HG02973 (cell line): ENCODE data around the gene PRPS2.

Source experiments
- ATAC-seq: cut with Tn5 transposase; IDR thresholded peaks from one replicate; pipeline ENCODE4 v1.9.1; 2021; ENCODE audit warnings: moderate library complexity; ENCODE audit not compliant: unreplicated experiment

PRPS2 gene

DNA sequence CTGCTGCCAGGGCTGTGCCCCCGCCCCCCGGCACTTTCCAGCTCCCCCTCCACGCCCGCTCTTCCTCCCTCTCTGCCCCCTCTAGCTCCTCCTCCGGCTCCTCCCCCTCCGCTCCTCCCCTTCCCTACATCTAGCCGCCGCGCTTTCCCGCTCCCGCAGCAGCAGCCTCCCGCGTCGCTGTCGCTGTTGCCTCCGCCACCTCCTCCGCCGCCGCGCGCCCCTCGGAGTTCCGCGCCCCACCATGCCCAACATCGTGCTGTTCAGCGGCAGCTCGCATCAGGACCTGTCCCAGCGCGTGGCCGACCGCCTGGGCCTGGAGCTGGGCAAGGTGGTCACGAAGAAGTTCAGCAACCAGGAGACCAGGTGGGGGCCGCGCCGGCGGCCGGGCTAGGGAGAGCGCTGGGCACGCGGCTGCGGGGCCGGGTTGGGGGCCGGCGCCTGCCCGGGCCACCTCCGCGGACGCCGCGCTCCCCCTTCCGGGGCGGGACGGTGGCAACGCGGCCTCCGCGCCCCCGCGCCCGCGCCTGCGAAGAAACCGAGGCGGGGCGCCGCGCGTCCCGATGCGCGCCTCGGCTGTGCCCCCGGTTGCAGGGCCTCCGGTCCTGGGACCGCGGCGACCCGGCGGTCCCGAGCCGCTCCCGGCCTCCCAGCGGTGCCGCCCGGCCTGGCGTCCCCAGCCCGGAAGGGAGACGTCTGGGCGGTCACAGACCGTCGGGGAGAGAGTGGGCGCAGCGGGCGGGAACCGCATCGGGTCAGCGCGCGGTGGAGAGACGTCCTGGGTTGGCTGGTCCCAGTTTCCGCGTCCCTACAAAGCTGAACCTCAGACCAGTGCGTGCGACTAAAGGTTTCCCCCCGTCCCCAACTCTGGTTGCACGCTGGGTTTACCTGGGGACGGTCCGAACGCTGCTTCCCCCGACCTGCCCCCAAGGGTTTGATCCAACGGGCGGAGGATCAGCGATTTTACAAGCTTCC lies at the start of gene PRPS2:
Gene PRPS2, plus strand, starts transcription at position 156 of the 972 bp plus-strand sequence. Its CDS starts 86 bp downstream, at position 242.
- ATAC-seq: peak; percentile 83

DNA sequence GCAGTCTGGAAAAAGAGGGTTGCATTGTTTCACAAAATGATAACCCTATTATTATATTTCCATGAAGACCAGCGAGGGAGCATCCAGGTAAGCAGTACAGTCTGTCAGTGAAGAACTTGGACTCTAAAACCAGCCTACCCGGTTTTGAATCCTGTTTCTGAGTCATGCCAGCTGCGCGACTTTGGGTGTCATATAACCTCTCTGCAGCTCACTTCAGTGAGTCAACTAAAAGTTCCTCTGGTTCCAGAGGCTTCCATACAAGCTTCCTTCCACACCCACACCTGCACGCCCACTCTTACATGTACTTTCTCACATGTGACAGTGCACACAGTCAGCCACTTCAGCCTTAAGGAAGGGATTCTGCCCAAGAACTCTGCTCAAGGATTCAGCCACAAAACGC lies 49.8 kb upstream of the PRPS2 start:
- ATAC-seq: no peak

DNA sequence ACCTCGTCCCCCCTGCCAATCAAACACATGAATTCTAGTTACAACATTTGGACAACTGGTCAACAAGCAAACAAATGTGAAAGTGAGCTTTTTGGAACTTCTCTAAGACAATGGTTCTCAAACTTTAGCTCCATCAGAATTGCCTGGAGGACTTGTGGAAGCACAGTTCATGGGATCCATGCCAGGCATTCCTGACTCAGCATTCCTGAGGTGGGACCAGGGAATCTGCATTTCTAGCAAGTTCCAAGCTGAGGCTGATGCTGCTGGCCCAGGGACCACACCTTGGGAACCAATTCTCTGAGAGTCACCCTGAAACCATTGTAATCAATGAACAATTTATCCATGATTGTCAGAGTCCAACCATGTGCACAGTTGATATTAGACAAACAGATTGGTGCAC lies 43.8 kb upstream of the PRPS2 start:
- ATAC-seq: no peak

DNA sequence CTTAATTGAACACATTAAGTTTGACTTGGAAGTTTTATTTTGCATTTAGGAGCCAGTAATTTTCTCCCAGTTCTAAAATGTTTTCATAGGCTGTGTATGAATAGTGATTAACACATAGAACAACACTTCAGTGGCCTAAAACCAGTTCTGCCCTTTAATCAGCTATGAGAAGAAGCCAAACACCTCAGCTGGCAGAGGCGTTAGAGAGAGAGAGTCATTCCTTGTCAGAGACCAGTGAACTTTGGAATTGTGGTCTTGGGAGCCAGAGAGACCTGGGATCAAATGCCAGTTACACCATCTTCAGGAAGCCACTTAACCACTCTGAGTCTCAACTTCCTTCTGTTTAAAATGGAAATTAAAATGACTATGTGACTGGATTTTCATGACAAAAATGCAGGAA lies 39.3 kb upstream of the PRPS2 start:
- ATAC-seq: no peak

DNA sequence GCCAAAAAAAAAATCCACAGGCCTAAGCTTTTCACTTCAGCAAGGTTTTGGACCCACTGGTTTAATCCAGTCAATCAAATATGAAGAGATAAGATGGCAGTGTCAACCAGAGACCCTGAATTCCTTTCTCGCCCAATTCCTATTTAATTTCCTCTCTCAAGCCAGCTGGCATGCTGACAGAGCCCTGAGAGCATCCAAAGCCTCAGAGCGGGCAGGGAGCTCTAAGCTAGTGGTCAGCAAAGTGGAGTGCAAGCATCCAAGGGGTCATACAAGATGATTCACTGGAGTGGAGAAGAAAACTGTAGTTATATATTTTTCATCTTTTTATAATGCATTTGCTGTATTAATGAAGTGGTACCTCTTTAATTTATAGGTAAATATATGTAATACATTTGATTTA lies 37.8 kb upstream of the PRPS2 start:
- ATAC-seq: no peak

DNA sequence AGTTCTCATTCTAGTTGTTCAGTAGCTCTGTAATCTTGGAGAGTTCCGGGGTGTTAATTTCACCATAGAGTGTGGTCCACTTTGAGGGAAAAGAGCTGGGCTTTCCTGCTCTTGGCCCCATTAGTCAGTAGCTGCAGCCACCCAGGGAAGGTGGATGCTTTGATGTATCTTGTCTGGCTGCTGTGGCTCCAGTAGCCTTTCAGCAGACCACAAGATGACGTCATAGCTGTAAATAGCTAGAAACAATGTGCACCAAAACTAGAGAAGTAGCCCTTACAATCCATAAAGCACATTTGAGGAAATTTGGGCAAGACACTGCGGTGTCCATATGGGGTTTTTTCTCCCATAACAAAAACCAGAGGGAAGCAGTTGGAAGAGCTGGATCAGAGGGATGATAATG lies 32.9 kb upstream of the PRPS2 start:
- no peak for ATAC-seq

DNA sequence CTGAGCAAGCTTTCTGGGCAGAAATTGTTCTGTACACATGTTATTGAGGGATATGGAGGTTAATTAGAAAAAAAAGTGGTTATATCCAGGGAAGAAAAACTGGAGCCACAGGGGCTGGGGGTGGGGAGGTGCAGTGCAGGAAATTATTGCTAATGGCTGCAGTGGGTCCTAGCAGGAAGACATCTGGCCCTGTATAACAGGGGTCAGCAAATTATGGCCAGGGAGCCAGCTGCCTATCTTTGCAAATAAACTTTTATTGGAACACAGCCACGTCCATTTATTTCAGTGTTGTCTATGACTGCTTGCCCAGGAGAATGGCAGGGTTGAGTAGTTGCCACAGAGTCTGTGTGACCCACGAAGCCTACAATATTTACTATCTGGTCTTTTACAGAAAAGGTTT lies 23.4 kb upstream of the PRPS2 start:
- no peak for ATAC-seq

DNA sequence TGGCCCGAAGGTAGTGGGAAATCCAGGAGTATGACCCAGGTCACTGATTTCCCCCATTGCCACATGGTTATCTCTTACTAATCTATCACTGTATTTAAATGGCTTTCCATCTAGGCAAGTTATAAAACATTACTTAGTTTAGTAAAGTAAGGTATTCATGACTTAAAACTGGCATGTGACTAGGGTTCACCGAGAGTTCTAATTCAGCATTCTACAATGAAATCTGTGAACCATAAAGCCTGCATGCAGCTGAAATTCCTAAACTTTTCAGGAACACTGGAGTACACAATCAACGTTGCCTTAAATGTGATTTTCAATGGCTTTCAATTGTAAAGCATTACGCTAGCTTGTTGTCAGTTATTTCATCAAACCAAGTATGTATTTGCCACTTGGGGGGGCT lies 22.7 kb upstream of the PRPS2 start:
- ATAC-seq: no peak

DNA sequence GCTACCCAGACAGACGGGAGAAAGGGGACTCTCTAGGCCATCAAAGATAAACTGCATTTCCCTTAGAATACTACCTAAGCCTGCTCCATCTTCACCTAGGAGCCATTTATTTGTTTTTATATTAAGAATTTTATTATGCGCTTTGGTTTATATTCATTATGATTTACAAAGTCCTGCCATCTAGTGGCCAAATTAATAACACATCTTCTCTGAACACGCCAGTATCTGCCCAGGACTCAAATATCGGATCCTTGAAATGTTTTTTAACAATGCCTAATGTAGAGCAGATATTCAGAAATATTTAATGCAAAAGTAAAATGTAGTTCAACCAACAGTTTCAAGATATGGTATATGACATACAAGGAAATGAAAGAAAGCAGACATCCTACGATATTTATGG lies 20.8 kb upstream of the PRPS2 start:
- no peak for ATAC-seq

DNA sequence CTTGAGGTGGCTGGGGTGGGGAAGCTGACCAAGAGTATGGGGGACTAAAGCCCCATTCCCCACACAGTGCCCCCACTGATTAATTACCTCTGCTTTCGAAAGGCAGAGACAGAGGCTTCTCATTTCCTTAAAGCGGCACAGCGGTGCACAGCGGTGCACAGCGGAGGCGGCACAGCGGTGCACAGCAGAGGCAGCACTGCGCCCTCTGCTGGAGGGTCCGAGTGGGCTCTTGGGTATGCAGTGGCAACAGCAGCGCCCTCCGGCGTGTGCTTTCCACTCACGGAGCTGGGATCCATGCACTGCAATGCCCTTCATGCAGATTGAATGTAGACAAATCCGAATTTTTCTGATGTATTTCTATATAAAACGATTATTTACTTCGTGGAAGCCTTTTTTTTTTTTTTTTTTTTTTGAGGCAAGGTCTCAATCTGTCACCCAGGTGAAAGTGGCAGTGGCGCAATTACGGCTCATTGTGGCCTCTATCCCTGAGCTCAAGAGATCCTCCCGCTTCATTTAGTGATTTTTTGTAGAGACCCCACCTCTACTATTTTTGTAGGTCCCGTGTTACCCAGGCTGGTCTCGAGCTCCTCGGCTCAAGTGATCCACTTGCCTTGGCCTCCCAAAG lies 19.7 kb upstream of the PRPS2 start:
- peak; percentile 99 for ATAC-seq

DNA sequence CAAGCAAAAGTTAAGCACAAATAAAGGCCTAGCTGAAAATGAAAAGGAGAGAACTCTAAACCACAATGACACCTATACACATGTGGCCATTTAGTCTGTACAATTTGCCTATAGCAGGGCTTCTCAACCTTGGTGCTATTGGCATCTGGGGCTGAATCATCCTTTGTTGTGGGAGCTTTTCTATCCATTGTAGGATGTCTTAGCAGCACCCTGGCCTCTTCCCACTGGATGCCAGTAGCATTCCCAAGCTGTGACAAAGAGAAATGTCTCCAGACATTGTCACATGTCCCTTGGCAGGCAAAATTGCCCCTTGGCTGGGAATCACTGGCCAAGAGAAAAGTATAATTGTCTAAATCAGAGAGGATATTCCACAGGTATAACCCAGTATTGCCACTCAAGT lies 13.5 kb upstream of the PRPS2 start:
- ATAC-seq: no peak

DNA sequence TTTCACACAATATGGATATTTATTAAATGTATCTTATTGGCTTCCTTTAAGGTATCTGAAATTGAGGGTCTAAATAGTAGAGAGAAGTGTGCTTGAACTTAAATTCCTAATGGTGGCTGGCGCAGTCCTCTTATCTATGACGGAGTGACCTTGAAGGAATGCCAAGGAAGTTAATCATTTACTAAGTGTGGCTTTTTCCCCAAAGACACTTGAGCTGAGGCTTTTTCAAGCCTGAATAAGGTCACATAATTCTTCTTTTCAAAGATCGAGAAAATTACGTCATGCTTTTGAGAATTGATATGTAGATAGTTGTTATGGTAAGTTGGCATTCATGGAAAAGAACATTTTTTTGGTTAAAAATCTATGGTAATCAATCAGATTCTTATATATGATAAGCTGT lies 11.7 kb upstream of the PRPS2 start:
- no peak for ATAC-seq

DNA sequence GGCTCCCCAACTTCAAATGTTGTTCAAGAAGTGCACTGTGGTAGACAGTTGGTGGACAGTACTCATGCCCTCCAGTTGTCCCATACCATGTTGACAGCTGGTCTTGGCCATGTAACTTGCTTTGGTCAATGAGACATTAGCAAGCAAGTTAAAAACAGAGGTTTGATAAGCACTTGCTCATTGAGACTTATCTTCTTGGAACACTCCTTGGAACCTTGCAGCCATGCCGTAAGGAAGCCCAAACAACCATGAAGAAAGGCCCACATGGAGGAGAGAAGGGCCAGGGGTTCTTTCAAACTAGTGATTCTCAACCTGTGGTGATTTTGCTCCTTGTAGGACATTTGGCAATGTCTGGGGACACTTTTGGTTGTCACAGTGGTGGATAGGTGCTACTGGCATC lies 2.6 kb upstream of the PRPS2 start:
- no peak for ATAC-seq

DNA sequence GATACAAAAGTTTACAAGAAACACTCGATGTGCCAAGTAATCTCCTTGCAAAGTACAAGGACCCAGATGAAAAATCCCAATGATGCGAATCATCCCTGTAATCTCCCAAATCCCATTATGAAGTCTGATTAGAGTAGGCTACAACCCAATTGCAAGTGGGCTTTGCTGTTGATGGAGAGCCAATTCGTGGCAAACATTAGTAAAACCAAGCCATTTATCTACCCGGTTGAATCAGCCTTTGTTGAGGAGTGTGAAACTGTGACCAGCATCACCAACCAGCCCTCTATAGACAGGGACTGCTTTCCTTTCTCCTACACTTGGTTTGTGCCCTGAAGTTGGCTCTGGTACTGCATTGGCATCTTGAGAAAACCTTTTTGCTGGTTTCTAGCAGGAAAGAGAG lies 1.2 kb upstream of the PRPS2 start:
- ATAC-seq: no peak

DNA sequence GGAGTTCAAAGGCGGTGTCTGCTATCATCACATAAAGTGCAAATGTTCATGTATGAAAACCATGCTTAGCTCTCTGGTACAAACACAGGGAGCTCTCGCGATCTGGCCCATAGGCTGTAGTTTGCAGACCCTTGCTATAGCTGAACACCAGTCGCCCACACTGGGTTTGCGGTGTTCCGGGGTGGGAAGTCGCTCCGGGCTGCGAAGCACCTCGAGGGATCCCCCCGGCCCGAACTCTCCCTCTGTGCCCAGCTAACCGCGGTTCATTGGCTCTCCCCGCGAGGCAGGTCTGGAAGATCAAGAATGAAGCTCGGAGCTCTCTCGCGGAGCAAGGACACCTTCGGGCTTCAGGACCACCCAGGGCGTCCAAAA lies 341 bp upstream of the PRPS2 start:
- peak; percentile 15 for ATAC-seq

DNA sequence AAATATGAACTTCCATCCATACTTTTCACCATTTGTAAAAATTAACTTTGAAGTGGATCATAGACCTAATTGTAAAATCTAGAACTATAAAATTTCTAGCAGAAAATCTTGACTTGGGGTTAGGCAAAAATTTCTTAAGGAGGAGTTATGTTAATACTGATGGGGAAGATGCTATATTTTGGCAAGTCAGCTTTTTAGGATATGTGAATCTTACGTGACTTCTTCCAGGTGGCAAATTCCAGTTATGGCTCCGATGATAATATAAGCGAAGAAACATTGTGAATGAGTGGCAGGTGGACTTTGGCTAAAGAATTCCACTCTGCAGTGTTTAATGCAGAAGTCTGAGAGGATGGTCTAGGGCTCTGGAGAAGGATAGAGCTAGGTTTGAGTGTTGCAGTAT lies 1.5 kb downstream of the PRPS2 start:
- no peak for ATAC-seq

DNA sequence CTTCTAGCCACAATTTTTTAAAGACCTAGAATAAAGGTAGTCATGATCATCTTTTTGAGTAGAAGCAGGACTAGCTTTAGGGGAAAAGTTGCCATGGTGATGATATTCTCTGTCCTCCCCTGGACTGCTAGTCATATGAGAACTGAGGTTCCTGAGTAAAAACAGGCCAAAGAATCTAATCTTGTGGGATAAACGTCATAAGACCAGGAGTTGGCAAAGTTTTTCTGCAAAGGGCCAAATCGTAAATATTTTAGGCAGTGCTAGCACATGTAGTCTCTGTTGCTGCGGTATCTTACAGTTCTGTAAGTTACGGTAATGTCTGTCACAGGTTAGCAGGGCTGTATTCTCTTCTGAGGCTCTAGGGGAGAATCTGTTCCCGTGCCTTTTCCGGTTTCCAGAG lies 3.4 kb downstream of the PRPS2 start:
- no peak for ATAC-seq

DNA sequence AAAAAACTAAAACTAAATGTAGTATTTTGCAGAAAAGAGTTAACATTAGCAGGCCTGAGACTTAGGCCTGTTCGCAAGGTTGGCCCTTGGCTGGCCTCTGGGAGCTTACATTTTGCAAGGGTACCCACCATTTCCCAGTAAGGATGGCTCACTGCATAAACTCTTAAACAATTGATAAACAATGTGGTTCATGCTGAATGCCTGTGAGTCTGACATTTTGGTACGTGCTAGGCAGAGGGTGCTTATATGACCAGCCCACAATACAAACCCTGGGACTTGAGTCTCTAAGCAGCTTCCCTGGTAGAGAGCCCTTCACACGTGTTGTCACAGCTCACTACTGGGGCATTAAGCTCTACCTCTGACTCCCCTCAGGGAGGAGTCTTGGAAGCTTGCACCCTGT lies 7.4 kb downstream of the PRPS2 start:
- no peak for ATAC-seq

DNA sequence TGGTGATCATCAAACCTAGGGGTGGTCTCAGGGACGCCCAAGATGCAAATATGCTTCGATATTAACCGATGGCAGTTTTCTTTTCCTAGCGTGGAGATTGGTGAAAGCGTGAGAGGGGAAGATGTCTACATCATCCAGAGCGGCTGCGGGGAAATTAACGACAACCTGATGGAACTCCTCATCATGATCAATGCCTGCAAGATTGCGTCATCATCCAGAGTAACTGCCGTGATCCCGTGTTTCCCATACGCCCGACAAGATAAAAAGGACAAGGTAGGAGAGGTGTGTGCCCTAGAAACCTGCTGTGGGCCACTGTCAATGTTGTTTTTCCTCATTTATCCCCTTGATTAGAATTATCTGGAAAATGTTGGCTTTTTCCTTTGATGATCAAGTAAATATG lies 7.9 kb downstream of the PRPS2 start:
- no peak for ATAC-seq

DNA sequence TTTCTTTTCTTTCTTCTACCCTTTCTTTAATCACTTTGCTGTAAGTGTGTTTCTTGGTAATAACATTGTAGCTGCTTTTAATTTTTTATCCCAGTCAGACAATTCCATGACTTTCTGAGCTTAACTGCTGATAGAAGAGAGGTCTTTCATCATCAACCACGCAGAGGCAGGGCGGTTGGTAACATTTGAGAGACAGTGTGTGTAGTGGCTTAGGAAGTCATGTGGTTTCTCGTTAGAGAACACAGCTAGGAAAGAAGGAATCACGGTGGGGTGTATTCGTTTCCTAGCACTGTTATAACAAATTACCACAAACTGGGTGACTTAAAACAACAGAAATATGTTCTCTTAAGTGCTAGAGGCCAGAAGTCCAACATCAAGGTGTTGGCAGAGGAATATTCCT lies 11.5 kb downstream of the PRPS2 start:
- no peak for ATAC-seq

DNA sequence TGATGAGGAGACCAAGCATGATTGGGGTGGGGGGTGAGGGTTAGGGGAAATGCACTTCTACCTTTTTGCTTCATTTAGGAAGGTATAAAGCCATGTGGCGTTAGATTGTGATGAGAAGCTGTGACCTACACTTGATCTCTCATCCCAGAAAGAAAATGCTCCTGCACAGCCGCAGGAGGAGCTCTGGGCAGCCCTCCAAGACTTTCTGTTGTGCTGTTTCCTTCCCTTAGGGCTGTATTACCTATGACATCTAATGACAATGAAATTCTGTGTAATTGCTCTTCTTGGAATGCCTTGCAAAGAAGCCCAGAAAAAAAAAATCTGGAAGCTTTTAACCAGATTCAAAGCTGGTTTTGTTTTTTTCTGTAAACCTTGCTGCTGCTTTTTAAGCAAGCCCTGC lies 13.4 kb downstream of the PRPS2 start:
- ATAC-seq: no peak

DNA sequence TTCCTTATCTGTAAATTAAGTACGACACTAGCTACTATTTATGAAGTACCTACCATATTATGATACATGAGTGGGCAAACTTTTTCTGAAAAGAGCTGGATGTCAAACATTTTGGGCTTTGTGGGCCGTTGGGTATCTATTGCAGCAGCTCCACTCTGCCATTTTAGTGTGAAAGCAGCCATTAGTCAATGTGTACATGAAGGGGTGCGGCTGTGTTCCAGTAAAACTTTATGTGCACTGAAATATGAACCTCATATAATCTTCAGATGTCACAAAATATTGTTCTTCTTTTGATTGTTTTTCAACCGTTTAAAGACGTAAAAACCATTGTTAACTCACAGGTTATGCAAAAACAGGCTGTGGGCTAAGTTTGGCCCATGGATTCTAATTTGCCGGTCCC lies 14.1 kb downstream of the PRPS2 start:
- ATAC-seq: no peak

DNA sequence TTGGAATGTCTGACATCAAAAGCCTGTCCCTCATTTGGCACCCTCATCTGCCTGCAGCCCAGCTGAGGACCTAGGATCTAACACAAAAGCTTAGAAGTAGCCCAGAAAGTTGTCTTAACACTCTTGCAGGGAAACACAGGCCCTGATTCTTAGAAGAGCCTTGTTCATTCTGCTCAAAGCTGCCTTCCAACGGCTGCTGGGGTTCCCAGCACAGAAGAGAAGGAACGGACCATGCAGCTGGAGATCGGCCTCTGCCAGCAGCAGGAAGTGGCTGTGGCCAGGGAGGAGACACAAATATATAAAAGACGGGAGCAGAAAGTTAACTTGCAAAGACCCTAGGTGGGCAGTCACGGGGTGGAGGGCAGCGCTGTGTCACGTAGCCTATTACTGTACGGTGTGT lies 20.4 kb downstream of the PRPS2 start:
- ATAC-seq: no peak
